Fibroblast of lung (primary cell): ENCODE measurements around the gene EFNA2.

Experiments used
- CTCF ChIP-seq, 2 donors: IDR thresholded peaks in 1 of 2; conservative IDR thresholded peaks in 1 of 2; 1 replicate in 1 of 2; 2 replicates in 1 of 2; pipeline ENCODE4 v1.5.1; 2011 to 2012; ENCODE audit warnings: low read length in 2 of 2, control low read depth in 1 of 2, inconsistent platforms in 1 of 2, low read depth in 1 of 2, mild to moderate bottlenecking in 1 of 2
- EZH2 ChIP-seq: IDR thresholded peaks from 2 replicates; pipeline ENCODE4 v1.5.1; 2012; ENCODE audit warnings: low read length, control low read depth, mild to moderate bottlenecking; ENCODE audit errors: missing control alignments

GRCh38 chr19:1252821-1253513 is 32.7 kb upstream of the EFNA2 start:
- TF ChIP-seq EZH2 (no peak), CTCF (conservative IDR thresholded peaks at IDR 0.05 in 1 of 2, IDR thresholded peaks at IDR 0.05 in 1 of 2; ENCODE audit: low read depth in 1 of 2, low read length in 2 of 2) (peak in 1 of 2 donors; percentile 10)
